Caco-2 (cell line): ENCODE measurements around the gene CHST7. TPM values are rescaled to one million over a fixed set of nuclear protein-coding genes. Genes with fewer than 3 reads are reported as not detected.

Experiments
- BruUV-seq: library from RNA; stranded (reverse); fragments of 400-500 nt; replicated peaks from 2 replicates; lab custom pipeline; 2021; lab: Mats Ljungman, UMichigan
- CTCF ChIA-PET: fragments of 300-600 bp; sonication (Branson Sonifier 250); formaldehyde crosslinking; loops from one replicate; lab custom pipeline; 2022; ENCODE audit warnings: antibody characterized with exemption; lab: Charles Lee
- POLR2A ChIA-PET: fragments of 300-600 bp; sonication (Branson Sonifier 250); formaldehyde crosslinking; loops from one replicate; lab custom pipeline; 2022; ENCODE audit warnings: antibody characterized with exemption; lab: Charles Lee
- DNase-seq, 2 experiments: peaks; one replicate each; pipeline versions ENCODE4 v3.0.0 to v3.0.0-alpha.2; 2020 to 2022
- H3K27me3 ChIP-seq: replicated peaks from 2 replicates; pipeline ENCODE4 v1.6.0; 2011; ENCODE audit warnings: low read length; ENCODE audit not compliant: control insufficient read depth, insufficient read depth
- H3K36me3 ChIP-seq: 2 replicates; pipeline ENCODE4 v1.5.1; 2011; ENCODE audit warnings: low read length; ENCODE audit not compliant: control insufficient read depth, insufficient read depth
- H3K4me1 ChIP-seq: fragments of 250-450 bp; sonication (Bioruptor Pico); 2 replicates; pipeline ENCODE4 v1.5.1; 2020; ENCODE audit warnings: mild to moderate bottlenecking
- H3K4me3 ChIP-seq: 2 replicates; pipeline ENCODE4 v1.5.1; 2011; ENCODE audit warnings: low read depth, mild to moderate bottlenecking, control low read depth, low read length
- H3K9me3 ChIP-seq: fragments of 250-450 bp; sonication (Bioruptor Pico); 2 replicates; pipeline ENCODE4 v1.5.1; 2020; ENCODE audit warnings: mild to moderate bottlenecking, moderate library complexity
- H3K27ac Mint-ChIP-seq: one replicate; pipeline ENCODE4 v1.8.0; 2022; ENCODE audit warnings: mixed read lengths; ENCODE audit not compliant: unreplicated experiment
- H3K27me3 Mint-ChIP-seq: one replicate; pipeline ENCODE4 v1.8.0; 2022; ENCODE audit warnings: mixed read lengths; ENCODE audit not compliant: insufficient read depth, unreplicated experiment
- H3K36me3 Mint-ChIP-seq: one replicate; pipeline ENCODE4 v1.8.0; 2022; ENCODE audit warnings: mild to moderate bottlenecking, mixed read lengths; ENCODE audit not compliant: insufficient read depth, unreplicated experiment
- H3K4me1 Mint-ChIP-seq: one replicate; pipeline ENCODE4 v1.8.0; 2022; ENCODE audit warnings: low read depth, mixed read lengths; ENCODE audit not compliant: unreplicated experiment
- H3K4me3 Mint-ChIP-seq: one replicate; pipeline ENCODE4 v1.8.0; 2022; ENCODE audit warnings: mild to moderate bottlenecking, moderate library complexity, mixed read lengths; ENCODE audit not compliant: unreplicated experiment
- H3K9me3 Mint-ChIP-seq: one replicate; pipeline ENCODE4 v1.8.0; 2022; ENCODE audit warnings: mixed read lengths; ENCODE audit not compliant: unreplicated experiment
- intact Hi-C: fragments of 100-400 bp; cut with micrococcal nuclease; formaldehyde crosslinking; loops from one replicate; pipeline ENCODE4 v1.10.0; 2022; ENCODE audit not compliant: unreplicated experiment
- total RNA-seq: library from RNA; stranded (reverse); gene quantifications from 2 replicates; pipeline ENCODE4 v1.2.3, GENCODE V29; 2022
- TF ChIP-seq, protein P1 (sequence below), 2 experiments: fragments of 200-600 bp in 1 of 2; IDR thresholded peaks; 1 replicate in 1 of 2; 2 replicates in 1 of 2; pipeline versions ENCODE4 v1.5.1 to v1.8.0; 2011 to 2022; ENCODE audit warnings: antibody characterized with exemption in 1 of 2, control low read depth in 1 of 2, inconsistent platforms in 1 of 2, low read depth in 1 of 2, low read length in 1 of 2, mild to moderate bottlenecking in 1 of 2, moderate library complexity in 1 of 2; ENCODE audit not compliant: insufficient read depth in 1 of 2, severe bottlenecking in 1 of 2, unreplicated experiment in 1 of 2

Gene CHST7
- total RNA-seq, 1 experiment from 2014 or later, result 2.4 TPM

- TF ChIP-seq, protein P1, sequence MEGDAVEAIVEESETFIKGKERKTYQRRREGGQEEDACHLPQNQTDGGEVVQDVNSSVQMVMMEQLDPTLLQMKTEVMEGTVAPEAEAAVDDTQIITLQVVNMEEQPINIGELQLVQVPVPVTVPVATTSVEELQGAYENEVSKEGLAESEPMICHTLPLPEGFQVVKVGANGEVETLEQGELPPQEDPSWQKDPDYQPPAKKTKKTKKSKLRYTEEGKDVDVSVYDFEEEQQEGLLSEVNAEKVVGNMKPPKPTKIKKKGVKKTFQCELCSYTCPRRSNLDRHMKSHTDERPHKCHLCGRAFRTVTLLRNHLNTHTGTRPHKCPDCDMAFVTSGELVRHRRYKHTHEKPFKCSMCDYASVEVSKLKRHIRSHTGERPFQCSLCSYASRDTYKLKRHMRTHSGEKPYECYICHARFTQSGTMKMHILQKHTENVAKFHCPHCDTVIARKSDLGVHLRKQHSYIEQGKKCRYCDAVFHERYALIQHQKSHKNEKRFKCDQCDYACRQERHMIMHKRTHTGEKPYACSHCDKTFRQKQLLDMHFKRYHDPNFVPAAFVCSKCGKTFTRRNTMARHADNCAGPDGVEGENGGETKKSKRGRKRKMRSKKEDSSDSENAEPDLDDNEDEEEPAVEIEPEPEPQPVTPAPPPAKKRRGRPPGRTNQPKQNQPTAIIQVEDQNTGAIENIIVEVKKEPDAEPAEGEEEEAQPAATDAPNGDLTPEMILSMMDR (IDR thresholded peaks at IDR 0.05; ENCODE audit: insufficient read depth in 1 of 2, low read depth in 1 of 2, low read length in 1 of 2, severe bottlenecking in 1 of 2, unreplicated experiment in 1 of 2), result no peak
- BruUV-seq, result no TSS peak
- POLR2A ChIA-PET, result no interaction called here
- intact Hi-C loops, result no loop called here
- Histone ChIP-seq H3K9me3 (no peaks in the 10 kb centered on the region), H3K4me1 (no peaks in the 10 kb centered on the region), H3K4me3 (no peak overlapping the region), H3K27me3 (no peaks in the 10 kb centered on the region), H3K36me3 (no peaks in the 10 kb centered on the region)
- Mint-ChIP-seq H3K27me3 (no peaks in the 10 kb centered on the region), H3K4me3 (no peak overlapping the region), H3K9me3 (no peaks in the 10 kb centered on the region), H3K4me1 (no peaks in the 10 kb centered on the region), H3K27ac (no peak overlapping the region), H3K36me3 (no peaks in the 10 kb centered on the region)
- CTCF ChIA-PET, result no interaction called here
- DNase-seq, result no peak
Observed at GRCh38 chrX:46559062-46559461, 14.5 kb upstream of the CHST7 start.

GRCh38 chrX:46561824-46562657 lies 11.5 kb upstream of the CHST7 start:
- Histone ChIP-seq H3K9me3 (no peaks in the 10 kb centered on the region), H3K27me3 (no peaks in the 10 kb centered on the region), H3K36me3 (no peaks in the 10 kb centered on the region), H3K4me1 (no peaks in the 10 kb centered on the region), H3K4me3 (no peak overlapping the region)
- H3K9me3 Mint-ChIP-seq, result no peaks in the 10 kb centered on the region
- ChIA-PET CTCF (interaction anchor here (0.8 kb wide), 1 partner anchor 125 kb away, joined by 3 read pairs; no protein-coding TSS in a partner anchor), POLR2A (no interaction called here)
- no peaks in the 10 kb centered on the region for H3K36me3 Mint-ChIP-seq
- TF ChIP-seq, protein P1 (IDR thresholded peaks at IDR 0.05; ENCODE audit: insufficient read depth in 1 of 2, low read depth in 1 of 2, low read length in 1 of 2, severe bottlenecking in 1 of 2, unreplicated experiment in 1 of 2), result no peak
- no peak for DNase-seq
- H3K27ac Mint-ChIP-seq, result no peak overlapping the region
- BruUV-seq, result no TSS peak
- H3K27me3 Mint-ChIP-seq, result no peaks in the 10 kb centered on the region
- intact Hi-C loops, result no loop called here
- H3K4me3 Mint-ChIP-seq, result no peak overlapping the region
- H3K4me1 Mint-ChIP-seq, result peaks cover 6% of the 10 kb centered on the region

GRCh38 chrX:46567388-46567787 lies 6.2 kb upstream of the CHST7 start:
- POLR2A ChIA-PET, result no interaction called here
- no peak overlapping the region for H3K4me3 Mint-ChIP-seq
- TF ChIP-seq, protein P1 (IDR thresholded peaks at IDR 0.05; ENCODE audit: insufficient read depth in 1 of 2, low read depth in 1 of 2, low read length in 1 of 2, severe bottlenecking in 1 of 2, unreplicated experiment in 1 of 2), result no peak
- Histone ChIP-seq H3K4me1 (peaks cover 4% of the 10 kb centered on the region; the same call in 1 of the 2 replicates), H3K4me3 (no peak overlapping the region), H3K9me3 (no peaks in the 10 kb centered on the region), H3K36me3 (no peaks in the 10 kb centered on the region), H3K27me3 (no peaks in the 10 kb centered on the region)
- intact Hi-C loops, result no loop called here
- no peak for DNase-seq
- no peaks in the 10 kb centered on the region for H3K27me3 Mint-ChIP-seq
- CTCF ChIA-PET, result no interaction called here
- H3K4me1 Mint-ChIP-seq, result peaks cover 6% of the 10 kb centered on the region
- H3K36me3 Mint-ChIP-seq, result no peaks in the 10 kb centered on the region
- BruUV-seq, result no TSS peak
- H3K27ac Mint-ChIP-seq, result no peak overlapping the region
- H3K9me3 Mint-ChIP-seq, result no peaks in the 10 kb centered on the region
